DOHH2 (cell line): ENCODE data around the gene PID1.

Experiments
- EZH2phosphoT487 ChIP-seq: fragments of 200-600 bp; sonication (generic); IDR thresholded peaks from 2 replicates; pipeline ENCODE4 v1.6.1; 2017; ENCODE audit warnings: borderline replicate concordance, mild to moderate bottlenecking, antibody characterized with exemption, low read length, moderate library complexity, mixed read lengths
- TF ChIP-seq, protein P1 (sequence below): fragments of 200-600 bp; sonication (generic); IDR thresholded peaks from one replicate; pipeline ENCODE4 v1.5.1; 2014; ENCODE audit warnings: antibody characterized with exemption, mild to moderate bottlenecking, low read depth, low read length; ENCODE audit not compliant: poor library complexity, severe bottlenecking

DNA sequence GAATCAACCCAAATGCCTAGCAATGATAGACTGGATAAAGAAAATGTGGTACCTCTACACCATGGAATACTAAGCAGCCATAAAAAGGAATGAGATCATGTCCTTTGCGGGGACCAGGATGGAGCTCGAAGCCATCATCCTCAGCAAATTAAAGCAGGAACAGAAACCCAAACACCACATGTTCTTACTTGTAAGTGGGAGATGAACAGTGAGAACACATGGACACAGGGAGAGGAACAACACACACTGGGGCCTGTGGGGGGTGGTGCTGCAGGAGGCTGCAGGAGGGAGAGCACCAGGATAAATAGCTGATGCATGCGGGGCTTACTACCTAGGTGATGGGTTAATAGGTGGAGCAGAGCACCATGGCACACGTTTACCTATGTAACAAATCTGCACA is 8.4 kb upstream of the PID1 start:
- TF ChIP-seq, protein P1, sequence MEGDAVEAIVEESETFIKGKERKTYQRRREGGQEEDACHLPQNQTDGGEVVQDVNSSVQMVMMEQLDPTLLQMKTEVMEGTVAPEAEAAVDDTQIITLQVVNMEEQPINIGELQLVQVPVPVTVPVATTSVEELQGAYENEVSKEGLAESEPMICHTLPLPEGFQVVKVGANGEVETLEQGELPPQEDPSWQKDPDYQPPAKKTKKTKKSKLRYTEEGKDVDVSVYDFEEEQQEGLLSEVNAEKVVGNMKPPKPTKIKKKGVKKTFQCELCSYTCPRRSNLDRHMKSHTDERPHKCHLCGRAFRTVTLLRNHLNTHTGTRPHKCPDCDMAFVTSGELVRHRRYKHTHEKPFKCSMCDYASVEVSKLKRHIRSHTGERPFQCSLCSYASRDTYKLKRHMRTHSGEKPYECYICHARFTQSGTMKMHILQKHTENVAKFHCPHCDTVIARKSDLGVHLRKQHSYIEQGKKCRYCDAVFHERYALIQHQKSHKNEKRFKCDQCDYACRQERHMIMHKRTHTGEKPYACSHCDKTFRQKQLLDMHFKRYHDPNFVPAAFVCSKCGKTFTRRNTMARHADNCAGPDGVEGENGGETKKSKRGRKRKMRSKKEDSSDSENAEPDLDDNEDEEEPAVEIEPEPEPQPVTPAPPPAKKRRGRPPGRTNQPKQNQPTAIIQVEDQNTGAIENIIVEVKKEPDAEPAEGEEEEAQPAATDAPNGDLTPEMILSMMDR = no peak
- TF ChIP-seq EZH2phosphoT487 = no peak
